ENCODE data around the gene SERGEF. TPM values are rescaled to one million over a fixed set of nuclear protein-coding genes. Genes with fewer than 3 reads are reported as not detected.
A peak's percentile ranks its signal among the peaks of the same experiment; 100 is the strongest.

SERGEF gene
- total and polyA plus RNA-seq, 7 donors, result 11.1 to 33.1 (median 26.0) TPM

DNA sequence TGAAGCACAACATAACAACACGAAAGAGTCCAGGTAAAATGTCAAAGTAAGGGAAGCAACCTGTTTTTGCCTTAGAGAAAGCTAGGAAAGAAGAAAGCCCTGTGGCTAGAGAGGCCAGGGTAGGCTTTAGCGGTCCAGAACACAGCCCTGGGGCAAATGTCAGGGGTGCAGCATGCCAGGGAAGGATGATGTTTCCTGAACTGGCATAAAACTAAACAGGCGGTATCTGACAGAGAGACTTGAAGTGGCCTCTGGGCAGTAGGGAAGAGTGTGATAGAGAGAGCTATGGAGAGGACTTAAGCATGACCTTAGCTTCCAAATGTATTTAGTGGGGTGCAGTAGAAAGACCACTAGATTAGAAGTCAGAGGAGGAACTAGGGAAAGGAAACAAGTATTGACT, 174.7 kb downstream of the SERGEF start:
- peak in 1 of 2 donors; percentile 66 for DNase-seq
- Histone ChIP-seq H3K27me3 (ENCODE audit: insufficient read depth in 3 of 3, low read length in 2 of 3) (no peaks in the 10 kb centered on the region), H3K4me3 (no peak overlapping the region), H3K36me3 (ENCODE audit: insufficient read depth in 1 of 2, low read depth in 1 of 2) (no peaks in the 10 kb centered on the region), H3K27ac (peak overlapping the region; percentile 89), H3K4me1 (peaks cover 37% of the 10 kb centered on the region), H3K9me3 (no peaks in the 10 kb centered on the region)
- TF ChIP-seq CTCF (IDR thresholded peaks at IDR 0.05), result no peak
- WGBS, 3 donors, result 36 to 56% (median 48%) methylated on average over 3 of the region's 3 CpGs
- ATAC-seq, result peak in 3 of 4 donors; percentile 53 to 76 (median 75)
- intact Hi-C loops (cut with DNase I), result loop anchor here (5.0 kb wide), 1 partner anchor 41 kb away; no protein-coding TSS in a partner anchor

DNA sequence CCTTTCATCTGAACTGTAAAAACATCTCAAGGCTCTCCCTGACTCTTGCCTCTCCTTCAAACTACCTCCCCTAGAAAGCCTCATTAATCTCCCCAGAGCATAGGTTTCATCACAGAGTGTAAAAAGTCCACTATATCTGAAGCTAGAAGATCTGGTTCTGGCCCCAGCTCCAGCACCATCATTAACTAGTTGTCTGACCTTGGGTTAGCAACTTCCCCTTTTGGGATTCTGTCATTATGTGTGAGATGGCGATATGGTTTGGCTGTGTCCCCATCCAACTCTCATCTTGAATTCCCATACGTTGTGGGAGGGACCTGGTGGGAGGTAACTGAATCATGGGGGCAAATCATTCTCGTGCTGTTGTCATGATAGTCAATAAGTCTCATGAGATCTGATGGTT, 181.0 kb downstream of the SERGEF start:
- Histone ChIP-seq H3K4me1 (peaks cover 18% of the 10 kb centered on the region), H3K36me3 (ENCODE audit: insufficient read depth in 1 of 2, low read depth in 1 of 2) (no peaks in the 10 kb centered on the region), H3K27me3 (ENCODE audit: insufficient read depth in 3 of 3, low read length in 2 of 3) (no peaks in the 10 kb centered on the region), H3K4me3 (no peak overlapping the region), H3K27ac (no peak overlapping the region), H3K9me3 (no peaks in the 10 kb centered on the region)
- DNase-seq, result no peak
- ATAC-seq, result no peak
- intact Hi-C loops (cut with DNase I), result no loop called here
- 88 to 97% (median 95%) methylated on average over 3 of the region's 3 CpGs for WGBS, 3 donors
- no peak for TF ChIP-seq CTCF (IDR thresholded peaks at IDR 0.05)

- H3K27ac ChIP-seq, result no peak overlapping the region
- 32 to 44% (median 40%) methylated on average over 1 of the region's 1 CpG for WGBS, 3 donors
- no peaks in the 10 kb centered on the region for H3K9me3 ChIP-seq
- DNase-seq (peak; percentile 16 to 76), ATAC-seq (peak; percentile 80 to 96 (median 89))
- no peak for TF ChIP-seq CTCF (IDR thresholded peaks at IDR 0.05)
- intact Hi-C loops (cut with DNase I), result no loop called here
- no peaks in the 10 kb centered on the region for H3K27me3 ChIP-seq (ENCODE audit: insufficient read depth in 3 of 3, low read length in 2 of 3)
- H3K36me3 ChIP-seq (ENCODE audit: insufficient read depth in 1 of 2, low read depth in 1 of 2), result no peaks in the 10 kb centered on the region
- H3K4me3 ChIP-seq, result no peak overlapping the region
- H3K4me1 ChIP-seq, result peaks cover 18% of the 10 kb centered on the region
Measured at GRCh38 chr11:17831228-17831627, 181.6 kb downstream of the SERGEF start.

DNA sequence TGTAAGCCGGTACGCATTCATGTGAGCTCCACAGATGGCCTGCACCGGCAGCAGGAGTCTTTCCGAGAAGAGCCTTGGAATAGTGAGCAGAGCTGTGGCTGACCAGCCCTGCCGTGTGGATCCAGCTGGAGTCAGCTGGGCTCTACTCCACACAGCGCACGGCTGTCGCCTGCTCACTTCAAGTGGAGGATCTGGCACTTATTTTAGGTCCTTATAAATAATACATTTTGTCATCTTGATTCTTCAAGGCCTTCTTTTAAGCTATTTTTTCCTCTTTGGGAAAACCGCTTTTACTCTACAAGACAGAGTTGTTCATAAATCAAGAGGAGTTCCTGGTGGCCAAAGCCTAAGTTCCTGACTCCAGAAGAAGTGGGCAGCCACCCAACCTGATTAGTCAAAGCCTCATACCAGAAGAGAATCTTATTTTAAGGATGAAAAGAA, 184.5 kb downstream of the SERGEF start:
- peak; percentile 54 to 78 (median 74) for ATAC-seq
- H3K27ac ChIP-seq, result peak overlapping the region; percentile 38
- peaks cover 18% of the 10 kb centered on the region for H3K4me1 ChIP-seq
- no peak overlapping the region for H3K4me3 ChIP-seq
- no peaks in the 10 kb centered on the region for H3K36me3 ChIP-seq (ENCODE audit: insufficient read depth in 1 of 2, low read depth in 1 of 2)
- DNase-seq, result peak in 1 of 2 donors; percentile 42
- intact Hi-C loops (cut with DNase I), result loop anchor here in 1 of 2 donors (5.0 kb wide), 1 partner anchor 96 kb away; the partner anchor contains the start of gene KCNC1
- WGBS, 3 donors, result 23 to 39% (median 30%) methylated on average over 9 of the region's 9 CpGs
- H3K27me3 ChIP-seq (ENCODE audit: insufficient read depth in 3 of 3, low read length in 2 of 3), result no peaks in the 10 kb centered on the region
- TF ChIP-seq CTCF (IDR thresholded peaks at IDR 0.05), result no peak
- no peaks in the 10 kb centered on the region for H3K9me3 ChIP-seq

- DNase-seq (no peak), ATAC-seq (no peak)
- intact Hi-C loops (cut with DNase I), result loop anchor here in 1 of 2 donors (5.0 kb wide), 1 partner anchor 95 kb away; the partner anchor contains the start of gene KCNC1
- Histone ChIP-seq H3K27ac (no peak overlapping the region), H3K4me1 (peaks cover 28% of the 10 kb centered on the region), H3K27me3 (ENCODE audit: insufficient read depth in 3 of 3, low read length in 2 of 3) (no peaks in the 10 kb centered on the region), H3K9me3 (no peaks in the 10 kb centered on the region), H3K4me3 (no peak overlapping the region), H3K36me3 (ENCODE audit: insufficient read depth in 1 of 2, low read depth in 1 of 2) (no peaks in the 10 kb centered on the region)
- 93 to 95% (median 94%) methylated on average over 5 of the region's 5 CpGs for WGBS, 3 donors
- no peak for TF ChIP-seq CTCF (IDR thresholded peaks at IDR 0.05)
Measured at GRCh38 chr11:17827006-17827405, 185.8 kb downstream of the SERGEF start.
